Skeletal muscle satellite cell (primary cell): ENCODE measurements around the gene ZBTB42.

Experiments used
- H3K27me3 ChIP-seq: 2 replicates; pipeline ENCODE4 v1.7.0; 2013; ENCODE audit warnings: low read length; ENCODE audit not compliant: control insufficient read depth, insufficient read depth
- H3K36me3 ChIP-seq: 2 replicates; pipeline ENCODE4 v1.7.0; 2013; ENCODE audit warnings: mild to moderate bottlenecking, control low read depth, low read length; ENCODE audit not compliant: insufficient read depth
- H3K4me1 ChIP-seq: 2 replicates; pipeline ENCODE4 v1.7.0; 2013; ENCODE audit warnings: low read length; ENCODE audit not compliant: control insufficient read depth, insufficient read depth
- H3K4me2 ChIP-seq: 2 replicates; pipeline ENCODE4 v1.7.0; 2013; ENCODE audit warnings: mild to moderate bottlenecking, low read length
- H3K4me3 ChIP-seq: 2 replicates; pipeline ENCODE4 v1.7.0; 2013; ENCODE audit warnings: low read length
- H3K9ac ChIP-seq: 2 replicates; pipeline ENCODE4 v1.7.0; 2013; ENCODE audit warnings: mild to moderate bottlenecking, low read depth, low read length, moderate library complexity
- H3K9me3 ChIP-seq: replicated peaks from 2 replicates; pipeline ENCODE4 v1.7.0; 2013; ENCODE audit warnings: mild to moderate bottlenecking, control low read depth, low read length

ZBTB42 gene

GRCh38 chr14:104757681-104758392, 43.1 kb upstream of the ZBTB42 start:
- peaks cover 48% of the 10 kb centered on the region for H3K36me3 ChIP-seq
- H3K9ac ChIP-seq, result no peak overlapping the region
- peaks cover 12% of the 10 kb centered on the region for H3K4me1 ChIP-seq
- no peaks in the 10 kb centered on the region for H3K27me3 ChIP-seq
- no peak overlapping the region for H3K4me2 ChIP-seq
- H3K4me3 ChIP-seq, result no peak overlapping the region
- H3K9me3 ChIP-seq, result no peaks in the 10 kb centered on the region

GRCh38 chr14:104758981-104759969, 41.6 kb upstream of the ZBTB42 start:
- Histone ChIP-seq H3K27me3 (no peaks in the 10 kb centered on the region), H3K4me2 (no peak overlapping the region), H3K4me3 (no peak overlapping the region), H3K9me3 (no peaks in the 10 kb centered on the region), H3K9ac (no peak overlapping the region), H3K4me1 (peaks cover 7% of the 10 kb centered on the region), H3K36me3 (peaks cover 48% of the 10 kb centered on the region)

GRCh38 chr14:104765517-104765916, 35.4 kb upstream of the ZBTB42 start:
- H3K4me2 ChIP-seq, result no peak overlapping the region
- H3K4me1 ChIP-seq, result peaks cover 4% of the 10 kb centered on the region
- H3K36me3 ChIP-seq, result peaks cover 4% of the 10 kb centered on the region
- no peaks in the 10 kb centered on the region for H3K27me3 ChIP-seq
- H3K9ac ChIP-seq, result no peak overlapping the region
- H3K9me3 ChIP-seq, result no peaks in the 10 kb centered on the region
- no peak overlapping the region for H3K4me3 ChIP-seq

GRCh38 chr14:104766256-104766862, 34.5 kb upstream of the ZBTB42 start:
- Histone ChIP-seq H3K9ac (no peak overlapping the region), H3K4me2 (no peak overlapping the region), H3K9me3 (no peaks in the 10 kb centered on the region), H3K36me3 (peaks cover 13% of the 10 kb centered on the region), H3K4me3 (no peak overlapping the region), H3K27me3 (no peaks in the 10 kb centered on the region), H3K4me1 (peaks cover 4% of the 10 kb centered on the region)

GRCh38 chr14:104766863-104767633, 33.9 kb upstream of the ZBTB42 start:
- peaks cover 4% of the 10 kb centered on the region for H3K4me1 ChIP-seq
- H3K4me2 ChIP-seq, result no peak overlapping the region
- H3K4me3 ChIP-seq, result no peak overlapping the region
- H3K9ac ChIP-seq, result no peak overlapping the region
- no peaks in the 10 kb centered on the region for H3K9me3 ChIP-seq
- H3K36me3 ChIP-seq, result peaks cover 20% of the 10 kb centered on the region
- no peaks in the 10 kb centered on the region for H3K27me3 ChIP-seq

- H3K4me2 ChIP-seq, result no peak overlapping the region
- H3K9me3 ChIP-seq, result no peaks in the 10 kb centered on the region
- H3K36me3 ChIP-seq, result peaks cover 25% of the 10 kb centered on the region
- H3K4me1 ChIP-seq, result peaks cover 4% of the 10 kb centered on the region
- no peak overlapping the region for H3K4me3 ChIP-seq
- H3K9ac ChIP-seq, result no peak overlapping the region
- H3K27me3 ChIP-seq, result no peaks in the 10 kb centered on the region
These were observed 33.3 kb upstream of the ZBTB42 start for GRCh38 chr14:104767634-104767918.

- Histone ChIP-seq H3K4me1 (peaks cover 4% of the 10 kb centered on the region), H3K4me3 (no peak overlapping the region), H3K27me3 (no peaks in the 10 kb centered on the region), H3K4me2 (no peak overlapping the region), H3K36me3 (peaks cover 36% of the 10 kb centered on the region), H3K9me3 (no peaks in the 10 kb centered on the region), H3K9ac (no peak overlapping the region)
These were observed 32.2 kb upstream of the ZBTB42 start for GRCh38 chr14:104768437-104769323.

GRCh38 chr14:104769324-104770071, 31.4 kb upstream of the ZBTB42 start:
- Histone ChIP-seq H3K9me3 (no peaks in the 10 kb centered on the region), H3K4me3 (no peak overlapping the region), H3K36me3 (peaks cover 40% of the 10 kb centered on the region), H3K27me3 (no peaks in the 10 kb centered on the region), H3K4me2 (no peak overlapping the region), H3K4me1 (peaks cover 4% of the 10 kb centered on the region), H3K9ac (no peak overlapping the region)

GRCh38 chr14:104770072-104770579, 30.8 kb upstream of the ZBTB42 start:
- H3K4me3 ChIP-seq, result no peak overlapping the region
- H3K36me3 ChIP-seq, result peaks cover 45% of the 10 kb centered on the region
- H3K9me3 ChIP-seq, result no peaks in the 10 kb centered on the region
- no peak overlapping the region for H3K9ac ChIP-seq
- no peaks in the 10 kb centered on the region for H3K27me3 ChIP-seq
- H3K4me1 ChIP-seq, result peaks cover 4% of the 10 kb centered on the region
- no peak overlapping the region for H3K4me2 ChIP-seq

GRCh38 chr14:104770851-104771272, 30.0 kb upstream of the ZBTB42 start:
- no peaks in the 10 kb centered on the region for H3K9me3 ChIP-seq

More at GRCh38 chr14:104770851-104771272, 30.0 kb upstream of the ZBTB42 start:
- H3K9ac ChIP-seq, result no peak overlapping the region
- H3K4me3 ChIP-seq, result no peak overlapping the region
- peaks cover 52% of the 10 kb centered on the region for H3K36me3 ChIP-seq
- H3K4me1 ChIP-seq, result peaks cover 4% of the 10 kb centered on the region
- H3K4me2 ChIP-seq, result no peak overlapping the region
- H3K27me3 ChIP-seq, result no peaks in the 10 kb centered on the region
